Gastroesophageal sphincter (tissue), 4 donors: ENCODE results near the gene KCNAB1. TPM values are rescaled to one million over a fixed set of nuclear protein-coding genes. Genes with fewer than 3 reads are reported as not detected.

Experiments
- ATAC-seq: fragments of 150-250 bp; one replicate; pipeline ENCODE4 v1.9.1; 2016; ENCODE audit warnings: mild to moderate bottlenecking, moderate library complexity
- H3K27ac ChIP-seq, 4 donors: fragments of 200-600 bp; sonication (generic) in 3 of 4; 1 replicate in 3 of 4; 2 replicates in 1 of 4; pipeline ENCODE4 v1.5.1; 2016 to 2019
- H3K27me3 ChIP-seq: fragments of 200-600 bp; sonication (generic); one replicate; pipeline ENCODE4 v1.5.1; 2019
- H3K36me3 ChIP-seq, 2 donors: fragments of 200-600 bp; sonication (generic); one replicate each; pipeline ENCODE4 v1.5.1; 2019; ENCODE audit warnings: control low read depth in 1 of 2
- H3K4me1 ChIP-seq, 3 donors: fragments of 200-600 bp; sonication (generic); 1 replicate in 2 of 3; 2 replicates in 1 of 3; pipeline ENCODE4 v1.5.1; 2016 to 2019; ENCODE audit warnings: control low read depth in 2 of 3
- H3K4me3 ChIP-seq, 2 donors: fragments of 200-600 bp; sonication (generic); one replicate each; pipeline ENCODE4 v1.5.1; 2019; ENCODE audit warnings: mild to moderate bottlenecking in 1 of 2, moderate library complexity in 1 of 2
- H3K9me3 ChIP-seq, 3 donors: fragments of 200-600 bp; sonication (generic); one replicate each; pipeline ENCODE4 v1.5.1; 2017 to 2019; ENCODE audit warnings: control low read depth in 2 of 3
- EP300 ChIP-seq: sonication (generic); formaldehyde crosslinking; IDR thresholded peaks from one replicate; pipeline ENCODE4 v1.6.1; 2017; ENCODE audit warnings: antibody characterized with exemption, mild to moderate bottlenecking
- POLR2A ChIP-seq, 2 donors: fragments of 450-650 bp; IDR thresholded peaks; one replicate each; pipeline ENCODE4 v1.6.1; 2017; ENCODE audit warnings: antibody characterized with exemption in 2 of 2, mild to moderate bottlenecking in 2 of 2, moderate library complexity in 1 of 2
- POLR2AphosphoS5 ChIP-seq: sonication (generic); formaldehyde crosslinking; IDR thresholded peaks from one replicate; pipeline ENCODE4 v1.6.1; 2017; ENCODE audit warnings: antibody characterized with exemption
- WGBS, 2 donors: methylation state at CpG; one replicate each; pipeline ENCODE4 v1.1.5; 2018; ENCODE audit warnings: low coverage in 1 of 2; 5-methylcytosine and 5-hydroxymethylcytosine counted together
- total RNA-seq, 4 donors: library from RNA; depleted of rRNA; stranded (reverse); fragments of >200 nt; gene quantifications; one replicate each; pipeline ENCODE4 v1.1.0, GENCODE V29; 2016
- TF ChIP-seq, protein P1 (sequence below), 4 experiments: fragments of 200-600 bp in 2 of 4; fragments of 450-650 bp in 2 of 4; sonication (generic) in 1 of 4; IDR thresholded peaks; one replicate each; pipeline ENCODE4 v1.5.1; 2017 to 2019; ENCODE audit warnings: antibody characterized with exemption in 4 of 4, mild to moderate bottlenecking in 2 of 4, moderate library complexity in 2 of 4

Gene KCNAB1
- total RNA-seq, 4 donors from 2014 or later: 0.31 to 6.3 (median 1.9) TPM

- TF ChIP-seq POLR2A (IDR thresholded peaks at IDR 0.05) (no peak), EP300 (no peak)
- WGBS, 2 donors: 58 to 82% methylated on average over 4 to 5 of the region's 5 CpGs
- no peak for ATAC-seq
Observed at GRCh38 chr3:156513619-156514018, 393.2 kb downstream of the KCNAB1 start.

DNA sequence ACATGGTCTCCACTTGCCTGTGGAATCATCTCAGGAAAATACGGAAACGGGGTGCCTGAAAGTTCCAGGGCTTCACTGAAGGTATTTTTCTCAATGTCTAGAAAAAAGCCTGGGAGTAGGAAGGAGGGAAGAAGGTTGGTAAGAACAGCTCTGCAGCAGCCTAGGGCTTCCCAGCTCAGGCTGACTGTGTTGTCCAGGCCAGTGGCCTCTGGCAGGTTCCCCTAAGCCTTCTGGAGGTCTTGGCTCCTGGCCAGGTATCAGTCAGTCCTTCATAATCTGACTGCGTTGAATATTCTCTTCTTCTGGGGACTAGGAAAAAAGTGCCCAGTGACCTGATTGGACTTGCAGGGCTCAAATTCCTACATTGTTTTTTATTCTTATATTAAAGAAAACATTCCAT is 395.9 kb downstream of the KCNAB1 start:
- no peak for TF ChIP-seq POLR2A (IDR thresholded peaks at IDR 0.05)
- no peak for TF ChIP-seq POLR2AphosphoS5
- no peak for TF ChIP-seq EP300
- TF ChIP-seq, protein P1, sequence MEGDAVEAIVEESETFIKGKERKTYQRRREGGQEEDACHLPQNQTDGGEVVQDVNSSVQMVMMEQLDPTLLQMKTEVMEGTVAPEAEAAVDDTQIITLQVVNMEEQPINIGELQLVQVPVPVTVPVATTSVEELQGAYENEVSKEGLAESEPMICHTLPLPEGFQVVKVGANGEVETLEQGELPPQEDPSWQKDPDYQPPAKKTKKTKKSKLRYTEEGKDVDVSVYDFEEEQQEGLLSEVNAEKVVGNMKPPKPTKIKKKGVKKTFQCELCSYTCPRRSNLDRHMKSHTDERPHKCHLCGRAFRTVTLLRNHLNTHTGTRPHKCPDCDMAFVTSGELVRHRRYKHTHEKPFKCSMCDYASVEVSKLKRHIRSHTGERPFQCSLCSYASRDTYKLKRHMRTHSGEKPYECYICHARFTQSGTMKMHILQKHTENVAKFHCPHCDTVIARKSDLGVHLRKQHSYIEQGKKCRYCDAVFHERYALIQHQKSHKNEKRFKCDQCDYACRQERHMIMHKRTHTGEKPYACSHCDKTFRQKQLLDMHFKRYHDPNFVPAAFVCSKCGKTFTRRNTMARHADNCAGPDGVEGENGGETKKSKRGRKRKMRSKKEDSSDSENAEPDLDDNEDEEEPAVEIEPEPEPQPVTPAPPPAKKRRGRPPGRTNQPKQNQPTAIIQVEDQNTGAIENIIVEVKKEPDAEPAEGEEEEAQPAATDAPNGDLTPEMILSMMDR (IDR thresholded peaks at IDR 0.05): no peak
- no peak for ATAC-seq
- Histone ChIP-seq H3K4me3 (no peak overlapping the region), H3K9me3 (no peaks in the 10 kb centered on the region), H3K36me3 (no peaks in the 10 kb centered on the region), H3K27ac (peak overlapping the region in 3 of 4 donors; percentile 33 to 76 (median 58)), H3K27me3 (no peaks in the 10 kb centered on the region), H3K4me1 (peaks cover 5 to 23% (median 8%) of the 10 kb centered on the region in 3 donors)
- 0 to 55% methylated on average over 1 to 2 of the region's 3 CpGs for WGBS, 2 donors

More at GRCh38 chr3:156513619-156514018, 393.2 kb downstream of the KCNAB1 start:
- no peaks in the 10 kb centered on the region for H3K36me3 ChIP-seq
- H3K4me1 ChIP-seq: peaks cover 5 to 29% (median 8%) of the 10 kb centered on the region in 3 donors
- no peak overlapping the region for H3K4me3 ChIP-seq
- no peak overlapping the region for H3K27ac ChIP-seq
- H3K27me3 ChIP-seq: no peaks in the 10 kb centered on the region
- H3K9me3 ChIP-seq: no peaks in the 10 kb centered on the region

DNA sequence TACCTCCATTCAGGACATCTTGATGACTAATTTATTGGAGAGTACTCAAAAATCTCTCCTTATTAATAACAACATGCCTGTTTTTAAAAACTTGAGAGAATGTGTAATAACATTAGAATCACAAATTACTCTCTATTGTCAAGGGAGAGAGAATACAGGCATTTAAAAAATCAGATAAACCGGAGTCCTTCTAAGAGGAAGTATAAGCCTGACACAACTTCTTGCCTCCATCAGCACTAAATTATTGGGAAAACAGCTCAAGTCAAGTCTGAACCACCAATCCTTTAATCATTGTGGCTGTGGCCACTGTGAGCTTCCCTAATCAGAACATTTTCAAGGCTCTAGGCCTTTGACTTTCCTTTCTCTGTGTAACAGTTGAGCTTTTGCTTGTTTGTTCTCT is 396.6 kb downstream of the KCNAB1 start:
- Histone ChIP-seq H3K4me3 (no peak overlapping the region), H3K27me3 (no peaks in the 10 kb centered on the region), H3K36me3 (no peaks in the 10 kb centered on the region), H3K9me3 (no peaks in the 10 kb centered on the region), H3K4me1 (peaks cover 5 to 23% (median 8%) of the 10 kb centered on the region in 3 donors), H3K27ac (peak overlapping the region; percentile 28 to 76 (median 57))
- ATAC-seq: peak; percentile 26
- whole genome bisulfite sequencing, 2 donors: 12 to 22% methylated on average over 1 of the region's 1 CpG
- TF ChIP-seq, protein P1 (IDR thresholded peaks at IDR 0.05): no peak
- no peak for TF ChIP-seq EP300
- no peak for TF ChIP-seq POLR2AphosphoS5
- no peak for TF ChIP-seq POLR2A (IDR thresholded peaks at IDR 0.05)

DNA sequence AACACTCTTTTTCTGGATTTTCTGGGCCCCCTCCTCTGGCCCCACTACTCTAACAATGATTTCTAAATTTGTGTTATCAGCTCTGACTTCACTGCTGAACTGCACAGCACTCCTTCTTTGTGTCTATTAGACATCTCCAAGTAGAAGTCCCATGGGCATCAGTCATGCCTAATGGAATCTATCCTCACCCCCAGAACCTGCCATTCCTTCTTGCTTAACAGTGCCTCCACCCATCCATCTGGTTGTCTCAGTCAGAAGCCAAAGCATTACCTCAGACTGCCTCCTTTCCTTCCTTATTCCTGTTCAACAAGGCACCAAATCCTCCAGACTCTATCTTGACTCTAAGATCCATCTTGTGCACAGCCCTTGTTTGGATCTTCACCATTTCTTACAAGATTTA is 398.3 kb downstream of the KCNAB1 start:
- no peak overlapping the region for H3K4me3 ChIP-seq
- ATAC-seq: peak; percentile 81
- TF ChIP-seq, protein P1 (IDR thresholded peaks at IDR 0.05): no peak
- TF ChIP-seq POLR2AphosphoS5: no peak
- TF ChIP-seq EP300: no peak
- no peak for TF ChIP-seq POLR2A (IDR thresholded peaks at IDR 0.05)
- peak overlapping the region in 1 of 4 donors; percentile 76 for H3K27ac ChIP-seq
- H3K4me1 ChIP-seq: peaks cover 5 to 23% (median 8%) of the 10 kb centered on the region in 3 donors
- no peaks in the 10 kb centered on the region for H3K9me3 ChIP-seq
- H3K36me3 ChIP-seq: no peaks in the 10 kb centered on the region
- H3K27me3 ChIP-seq: no peaks in the 10 kb centered on the region

- H3K36me3 ChIP-seq: no peaks in the 10 kb centered on the region
- peaks cover 5 to 23% (median 8%) of the 10 kb centered on the region in 3 donors for H3K4me1 ChIP-seq
- TF ChIP-seq, protein P1 (IDR thresholded peaks at IDR 0.05): no peak
- TF ChIP-seq EP300 (no peak), POLR2A (IDR thresholded peaks at IDR 0.05) (no peak), POLR2AphosphoS5 (no peak)
- 100% methylated on average over 1 of the region's 1 CpG for WGBS, 2 donors
- H3K9me3 ChIP-seq: no peaks in the 10 kb centered on the region
- H3K4me3 ChIP-seq: no peak overlapping the region
- H3K27ac ChIP-seq: no peak overlapping the region
- ATAC-seq: no peak
- no peaks in the 10 kb centered on the region for H3K27me3 ChIP-seq
Observed at GRCh38 chr3:156519758-156520162, 399.4 kb downstream of the KCNAB1 start.
